Fibroblast of lung (primary cell): ENCODE data around the gene SCGN.

Source experiments
- CTCF ChIP-seq, 2 donors: IDR thresholded peaks in 1 of 2; conservative IDR thresholded peaks in 1 of 2; 1 replicate in 1 of 2; 2 replicates in 1 of 2; pipeline ENCODE4 v1.5.1; 2011 to 2012; ENCODE audit warnings: low read length in 2 of 2, control low read depth in 1 of 2, inconsistent platforms in 1 of 2, low read depth in 1 of 2, mild to moderate bottlenecking in 1 of 2
- EZH2 ChIP-seq: IDR thresholded peaks from 2 replicates; pipeline ENCODE4 v1.5.1; 2012; ENCODE audit warnings: low read length, control low read depth, mild to moderate bottlenecking; ENCODE audit errors: missing control alignments

GRCh38 chr6:25743868-25744267 lies 91.9 kb downstream of the SCGN start:
- TF ChIP-seq CTCF (conservative IDR thresholded peaks at IDR 0.05 in 1 of 2, IDR thresholded peaks at IDR 0.05 in 1 of 2; ENCODE audit: low read depth in 1 of 2, low read length in 2 of 2) (no peak), EZH2 (no peak)
